Measurements from ENCODE around the gene CEP20.
"Not testable (repeated sequence)": the region's sequence is repeated elsewhere in the genome, so short reads cannot be mapped to it uniquely, and the experiment has no call there.

The CEP20 gene

DNA sequence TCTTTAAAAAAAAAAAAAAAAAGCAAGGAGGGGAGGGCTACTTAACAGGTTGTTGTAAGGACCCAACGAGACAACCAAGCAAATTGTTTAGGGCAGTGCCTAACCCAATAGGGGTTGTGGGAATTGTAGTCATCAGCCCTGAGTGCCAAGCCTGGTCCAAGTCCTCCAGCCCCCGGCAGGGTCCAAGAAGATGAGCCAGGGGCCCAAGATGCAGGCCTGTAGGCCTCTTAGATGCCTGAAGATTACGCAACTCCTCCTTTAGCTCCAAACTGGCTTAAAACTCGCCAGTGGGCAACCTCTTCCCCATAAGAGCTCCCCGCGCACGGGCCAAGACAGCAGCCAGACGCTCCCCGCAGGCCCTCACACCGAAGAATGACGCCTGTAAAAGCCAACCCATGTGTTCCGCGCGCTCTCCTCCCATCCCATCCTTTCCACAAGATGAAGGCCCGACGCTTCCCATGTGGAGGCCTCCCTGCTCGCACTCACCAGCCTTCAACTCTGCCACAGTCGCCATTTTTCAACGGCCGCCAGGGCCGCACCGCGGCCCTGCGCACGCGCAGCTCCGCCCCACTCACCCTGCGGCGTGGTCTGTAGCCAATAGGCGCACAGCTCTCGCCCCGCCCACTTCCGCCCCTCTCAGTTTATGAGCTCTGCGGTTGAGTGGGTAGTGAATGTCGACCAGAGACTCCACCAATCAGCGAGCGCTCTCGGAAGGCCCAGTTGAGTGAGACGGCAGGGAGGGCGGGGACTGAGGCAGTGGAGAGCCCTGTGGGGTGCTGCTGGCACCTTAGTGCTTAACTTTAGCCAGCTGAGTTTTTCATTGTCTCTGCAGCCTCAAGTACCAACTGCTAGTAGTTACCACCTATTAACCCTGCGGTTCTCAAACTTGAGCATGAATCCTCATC, at the start of gene CEP20:
Gene CEP20 (minus strand): TSS at position 532 of the 905 bp plus-strand sequence. CDS start 18 bp downstream, at position 514.
- DNase-seq, result peak; percentile 79 to 100 (median 97)

DNA sequence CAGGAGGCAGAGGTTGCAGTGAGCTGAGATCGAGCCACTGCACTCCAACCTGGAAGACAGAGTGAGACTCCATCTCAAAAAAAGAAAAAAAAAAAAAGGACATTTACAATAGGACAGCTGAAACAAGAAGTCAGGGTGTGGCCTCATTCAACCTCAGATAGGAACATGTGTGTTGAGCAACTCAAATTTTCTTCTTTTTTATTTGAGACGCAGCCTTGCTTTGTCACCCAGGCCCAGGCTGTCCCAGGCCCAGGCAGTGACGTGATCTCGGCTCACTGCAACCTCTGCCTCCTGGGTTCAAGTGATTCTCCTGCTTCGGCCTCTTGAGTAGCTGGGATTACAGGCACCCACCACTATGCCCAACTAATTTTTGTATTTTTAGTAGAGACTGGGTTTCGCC, 48.4 kb upstream of the CEP20 start:
- DNase-seq, result not testable (repeated sequence)

- no peak for DNase-seq
Measured at GRCh38 chr16:15934991-15935390, 46.6 kb upstream of the CEP20 start.

- no peak for DNase-seq
Measured at GRCh38 chr16:15933781-15934180, 45.4 kb upstream of the CEP20 start.

DNA sequence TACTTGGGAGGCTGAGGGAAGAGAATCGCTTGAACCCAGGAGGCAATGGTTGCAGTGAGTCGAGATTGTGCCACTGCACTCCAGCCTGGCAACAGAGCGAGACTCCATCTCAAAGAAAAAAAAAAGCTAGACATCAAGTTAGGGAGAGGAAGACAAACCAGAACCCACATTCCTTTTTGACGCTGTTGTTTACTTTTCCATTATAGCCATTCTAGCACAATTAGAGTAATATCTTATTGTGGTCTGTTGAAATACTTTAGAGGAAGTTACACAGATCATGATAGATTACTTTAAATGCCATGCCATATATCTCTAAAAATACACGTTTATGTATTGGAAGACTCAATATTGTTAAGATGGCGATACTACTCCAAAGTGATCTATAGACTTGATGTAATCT, 44.5 kb upstream of the CEP20 start:
- DNase-seq, result no peak

DNA sequence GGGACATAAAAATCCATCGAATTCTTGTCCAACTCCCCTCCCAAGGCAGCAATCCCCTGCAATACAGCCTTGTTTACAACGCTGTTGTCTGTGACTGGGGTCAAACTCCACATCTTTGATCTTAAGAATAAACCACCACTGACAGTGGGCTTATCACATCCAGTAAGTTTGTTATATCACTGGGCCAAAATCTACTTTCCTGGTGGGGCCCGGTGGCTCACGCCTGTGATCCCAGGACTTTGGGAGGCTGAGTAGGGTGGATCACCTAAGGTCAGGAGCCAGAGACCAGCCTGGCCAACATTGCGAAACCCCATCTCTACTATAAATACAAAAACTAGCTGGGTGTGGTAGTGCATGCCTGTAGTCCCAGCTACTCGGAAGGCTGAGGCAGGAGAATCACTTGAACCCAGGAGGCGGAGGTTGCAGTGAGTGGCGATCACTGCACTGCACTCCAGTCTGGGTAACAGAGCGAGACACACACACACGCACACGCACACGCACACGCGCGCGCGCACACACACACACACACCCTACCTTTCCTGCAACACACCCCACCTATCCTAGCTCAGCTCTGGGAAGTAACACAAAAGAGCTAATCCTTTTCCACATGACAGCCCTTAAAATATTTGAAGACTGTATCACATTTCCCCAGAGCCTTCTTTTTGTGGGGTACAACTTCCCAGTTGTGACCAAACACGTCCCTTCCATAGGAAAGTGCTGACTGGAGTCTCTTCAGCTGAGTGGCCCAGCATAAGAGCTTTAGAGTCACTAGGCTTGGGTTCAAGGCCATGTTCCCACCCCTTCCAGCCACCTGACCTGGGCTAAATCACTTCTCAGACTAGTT, 40.1 kb upstream of the CEP20 start:
- DNase-seq, result no peak

GRCh38 chr16:15925631-15926030, 37.2 kb upstream of the CEP20 start:
- no peak for DNase-seq

DNA sequence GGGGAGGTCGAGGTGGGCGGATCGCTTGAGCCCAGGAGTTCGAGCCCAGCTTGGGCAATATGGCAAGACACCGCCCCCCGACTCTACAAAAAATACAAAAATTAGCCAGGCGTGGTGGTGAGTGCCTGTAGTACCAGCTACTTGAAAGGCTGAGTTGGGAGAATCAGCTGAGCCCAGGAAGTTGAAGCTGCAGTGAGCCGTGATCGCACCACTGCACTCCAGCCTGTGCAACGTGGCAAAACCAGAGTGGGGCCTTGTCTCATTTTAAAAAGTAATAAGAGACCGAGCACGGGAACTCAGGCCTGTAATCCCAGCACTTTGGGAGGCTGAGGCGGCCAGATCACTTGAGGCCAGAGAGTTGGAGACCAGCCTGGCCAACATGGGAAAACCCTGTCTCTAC, 36.6 kb upstream of the CEP20 start:
- no peak for DNase-seq

GRCh38 chr16:15919331-15919730, 30.9 kb upstream of the CEP20 start:
- no peak for DNase-seq

DNA sequence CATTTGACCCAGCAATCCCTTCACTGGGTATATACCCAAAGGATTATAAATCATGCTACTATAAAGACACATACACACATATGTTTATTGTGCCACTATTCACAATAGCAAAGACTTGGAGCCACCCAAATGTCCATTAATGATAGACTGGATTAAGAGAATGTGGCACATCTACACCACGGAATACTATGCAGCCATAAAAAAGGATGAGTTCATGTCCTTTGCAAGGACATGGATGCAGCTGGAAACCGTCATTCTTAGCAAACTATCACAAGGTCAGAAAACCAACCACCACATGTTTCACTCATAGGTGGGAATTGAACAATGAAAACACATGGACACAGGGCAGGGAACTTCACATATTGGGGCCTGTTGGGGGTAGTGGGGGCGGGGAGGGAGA, 29.9 kb upstream of the CEP20 start:
- not testable (repeated sequence) for DNase-seq

GRCh38 chr16:15916323-15916722, 27.9 kb upstream of the CEP20 start:
- DNase-seq, result no peak

- DNase-seq, result no peak
Measured at GRCh38 chr16:15915555-15916081, 27.2 kb upstream of the CEP20 start.

DNA sequence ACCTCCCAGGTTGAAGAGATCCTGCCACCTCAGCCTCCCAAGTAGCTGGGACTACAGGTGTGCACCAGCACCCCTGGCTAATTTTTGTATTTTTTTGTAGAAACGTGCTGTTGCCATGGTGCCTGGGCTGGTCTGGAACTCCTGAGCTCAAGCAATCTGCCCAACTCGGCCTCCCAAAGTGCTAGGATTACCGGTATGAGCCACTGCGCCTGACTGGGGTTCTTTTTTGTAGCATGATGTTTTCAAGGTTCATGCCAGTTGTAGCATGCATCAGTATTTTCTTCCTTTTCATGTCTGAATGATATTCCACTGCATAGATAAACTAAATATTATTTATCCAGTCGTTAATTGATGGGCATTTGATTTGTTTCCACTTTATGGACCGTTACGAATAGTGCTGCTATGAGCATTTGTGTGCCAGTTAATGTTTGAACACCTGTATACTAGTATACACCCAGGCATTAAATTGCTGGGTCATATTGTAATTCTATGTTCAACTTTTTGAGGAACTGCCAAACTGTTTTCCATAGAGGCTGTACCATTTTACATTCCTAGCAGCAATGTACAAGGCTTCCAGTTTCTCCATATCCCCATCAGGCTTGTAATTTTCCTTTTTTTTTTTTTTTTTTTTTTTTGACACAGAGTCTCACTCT, 24.8 kb upstream of the CEP20 start:
- DNase-seq, result no peak

DNA sequence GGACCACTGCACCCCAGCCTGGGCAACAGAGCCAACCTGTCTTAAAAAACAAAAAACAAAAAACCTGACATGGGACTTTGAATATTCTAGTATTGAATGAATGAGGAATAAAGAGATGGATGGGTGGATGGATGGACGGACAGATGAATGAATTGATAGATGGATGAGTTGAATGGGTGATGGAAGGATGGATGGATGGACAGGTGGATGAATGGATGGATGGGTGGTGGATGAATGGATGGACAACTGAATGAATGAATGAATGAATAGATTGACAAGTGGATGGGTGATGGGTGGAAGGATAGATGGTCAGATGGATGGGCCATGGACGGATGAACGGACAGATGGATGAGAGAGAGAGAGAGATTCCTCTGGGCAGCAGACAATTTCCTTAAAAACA, 22.8 kb upstream of the CEP20 start:
- DNase-seq, result no peak

DNA sequence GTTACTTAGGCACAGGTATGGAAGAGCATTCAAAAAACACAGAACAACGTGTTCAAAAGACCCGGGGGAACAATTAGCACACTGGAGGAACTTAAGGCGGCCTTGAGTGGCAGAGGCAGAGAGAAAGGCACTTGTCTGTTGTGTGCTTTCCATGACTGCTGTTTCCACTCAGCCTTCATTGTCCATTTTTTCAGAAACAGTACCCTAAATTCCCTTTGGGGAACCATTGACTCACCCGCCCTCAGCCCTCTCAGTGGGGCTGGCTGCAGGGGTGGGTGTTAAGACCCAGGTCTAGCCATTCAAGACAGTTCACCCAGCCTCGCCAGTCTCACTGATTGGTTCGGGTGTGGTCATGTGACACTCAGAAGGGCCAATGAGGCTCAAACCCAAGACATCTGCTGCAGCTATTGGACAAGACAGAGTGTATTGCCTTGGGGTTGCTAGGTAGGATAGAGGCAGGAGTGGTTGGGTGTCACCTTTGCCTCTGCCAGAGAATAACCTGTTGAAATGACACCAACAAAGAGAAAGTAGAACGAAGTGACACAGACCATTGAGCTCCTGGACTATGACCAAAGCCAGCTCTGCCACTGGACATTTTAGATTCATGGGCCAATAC, 19.6 kb upstream of the CEP20 start:
- DNase-seq, result peak in 1 of 51 donors; percentile 0

GRCh38 chr16:15906439-15906838, 18.0 kb upstream of the CEP20 start:
- DNase-seq, result no peak

- DNase-seq, result no peak
Measured at GRCh38 chr16:15903960-15904359, 15.6 kb upstream of the CEP20 start.

DNA sequence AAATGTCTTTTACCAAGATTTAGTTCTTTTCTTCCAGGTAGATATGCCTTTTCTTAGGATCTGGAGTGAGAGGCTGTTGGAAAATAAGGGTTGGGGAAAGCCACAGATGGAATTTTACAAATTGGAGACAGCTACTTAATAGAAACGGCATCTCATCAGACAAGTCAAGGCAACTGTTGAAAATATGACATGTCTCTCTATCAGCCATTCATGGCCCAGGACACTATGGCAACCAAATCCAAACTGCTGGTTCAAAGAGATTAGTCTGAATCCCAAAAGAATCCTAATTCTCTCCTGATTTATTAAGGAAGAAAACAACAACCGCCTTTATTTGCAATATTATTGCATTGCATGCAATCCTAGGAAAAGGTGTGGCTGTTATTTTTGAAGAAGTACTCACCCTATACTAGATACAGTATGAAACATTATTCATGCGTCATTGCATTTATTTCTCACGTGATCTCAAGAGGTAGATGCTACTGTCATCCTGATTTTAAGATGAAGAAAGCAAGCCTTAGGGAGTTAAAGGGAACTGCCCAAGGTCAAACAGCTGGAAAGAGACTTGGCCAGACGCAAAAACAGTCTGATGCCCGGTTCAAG, 12.6 kb upstream of the CEP20 start:
- DNase-seq, result no peak

DNA sequence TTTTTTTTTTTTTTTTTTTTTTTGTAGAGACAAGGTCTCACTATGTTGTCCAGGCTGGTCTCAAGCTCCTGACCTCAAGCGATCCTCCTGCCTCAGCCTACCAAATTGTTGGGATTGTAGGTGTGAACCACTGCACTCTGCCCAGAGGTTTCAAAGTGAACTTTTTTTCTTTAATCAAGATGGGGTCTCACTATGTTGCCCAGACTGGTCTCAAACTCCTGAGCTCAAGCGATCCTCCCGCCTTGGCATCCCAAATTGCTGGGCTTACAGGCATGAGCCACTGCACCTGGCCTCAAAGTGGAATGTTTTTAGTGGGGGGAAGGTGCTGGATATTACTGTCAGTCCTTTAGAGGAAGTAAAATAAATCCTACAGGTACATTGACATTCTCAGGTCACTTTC, 12.0 kb upstream of the CEP20 start:
- no peak for DNase-seq

DNA sequence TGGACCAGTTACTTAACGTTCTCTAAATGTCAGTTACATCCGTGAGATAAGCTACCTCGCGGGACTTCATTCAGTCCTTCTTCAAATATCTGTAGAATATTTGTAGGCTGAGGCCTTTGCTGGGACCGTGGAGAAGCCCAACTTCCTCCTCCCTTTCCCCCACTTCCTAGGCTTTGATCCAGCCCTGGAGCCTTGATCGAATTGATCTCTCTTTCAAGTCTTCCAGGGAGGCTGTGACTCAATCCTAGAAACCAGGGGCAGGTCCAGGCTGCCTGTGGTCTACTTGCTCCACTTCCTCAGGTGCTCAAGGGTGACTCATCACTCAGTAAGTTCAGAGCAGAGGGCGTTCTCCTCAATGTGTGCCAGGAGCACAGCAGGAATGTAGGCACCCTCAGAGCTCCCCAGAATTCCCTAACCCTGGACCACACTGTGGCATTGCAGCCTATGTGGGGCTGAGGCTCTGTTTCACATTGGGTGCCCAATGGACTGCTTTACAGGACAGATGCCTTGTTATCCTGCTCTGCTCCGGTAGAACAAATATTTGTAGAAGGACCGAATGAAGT, 11.2 kb upstream of the CEP20 start:
- DNase-seq, result no peak

DNA sequence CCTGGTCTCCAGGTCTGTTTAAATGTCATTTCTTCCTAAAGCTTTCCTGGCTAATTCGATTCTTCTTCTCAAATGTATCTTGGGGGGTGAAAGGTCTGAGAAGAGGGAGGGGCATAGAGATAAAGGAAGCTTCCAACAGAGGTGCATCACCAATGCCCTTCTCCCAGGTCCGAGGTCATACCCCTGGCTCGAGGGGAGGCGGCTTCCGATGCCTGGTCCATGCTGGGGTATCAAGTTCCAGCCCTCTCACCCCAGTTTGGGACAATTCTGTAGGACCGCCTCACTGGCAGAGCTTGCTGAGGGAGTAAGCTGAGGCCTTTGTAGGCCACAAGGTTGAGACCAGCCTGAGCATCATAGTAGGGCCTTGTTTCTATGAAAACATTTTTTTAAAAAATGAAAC, 10.3 kb upstream of the CEP20 start:
- no peak for DNase-seq

Measured in hypothalamus (tissue), 51 donors.